K562 (cell line): ENCODE data around the gene CACNA1A. TPM values are rescaled to one million over a fixed set of nuclear protein-coding genes. Genes with fewer than 3 reads are reported as not detected.
A peak's percentile ranks its signal among the peaks of the same experiment; 100 is the strongest.

Experiments
- BACH1 ChIP-seq: fragments of 200-800 bp; sonication (Bioruptor generic); IDR thresholded peaks from 2 replicates; pipeline ENCODE4 v1.6.1; 2016; ENCODE audit warnings: missing genetic modification characterization, missing compliant biosample characterization
- CREM ChIP-seq: IDR thresholded peaks from 2 replicates; pipeline ENCODE4 v1.6.1; 2014; ENCODE audit warnings: antibody characterized with exemption, low read depth
- CXXC5 ChIP-seq: fragments of 250-450 bp; sonication (Bioruptor Pico); IDR thresholded peaks from 2 replicates; pipeline ENCODE4 v1.8.0; 2022; ENCODE audit warnings: inconsistent platforms, mild to moderate bottlenecking, moderate library complexity
- SRSF3 ChIP-seq: fragments of 200-400 bp; formaldehyde crosslinking; IDR thresholded peaks from 2 replicates; pipeline ENCODE4 v1.6.1; 2016; ENCODE audit warnings: mild to moderate bottlenecking, low read length, moderate library complexity; ENCODE audit not compliant: insufficient read depth
- ZNF785 ChIP-seq: fragments of 250-450 bp; sonication (Bioruptor Pico); IDR thresholded peaks from 2 replicates; pipeline ENCODE4 v1.4.0; 2020; ENCODE audit warnings: mild to moderate bottlenecking
- polyA plus RNA-seq, 8 experiments: library from polyadenylated mRNA; depleted of rRNA in 4 of 8; stranded (reverse) in 5 of 8; unstranded in 3 of 8; fragments of >200 nt; fragmentation: Nextera tagmentation in 2 of 8; fragmentation: Illumina TruSeq in 1 of 8; extraction: Ambion mirVana in 2 of 8; extraction: Trizol in 1 of 8; gene quantifications; 2 replicates each; pipeline versions ENCODE4 v1.2.1 to v1.2.3, GENCODE V29; 2011 to 2014; ENCODE audit warnings: inconsistent platforms in 1 of 8, missing spikeins in 1 of 8
- total RNA-seq, 7 experiments: library from RNA; depleted of rRNA in 6 of 7; stranded (reverse); fragments of >200 nt in 6 of 7; fragmentation: Illumina TruSeq in 2 of 7; extraction: Trizol in 2 of 7; gene quantifications; 2 replicates each; pipeline versions ENCODE4 v1.2.1 to v1.2.3, GENCODE V29; 2011 to 2021; ENCODE audit warnings: low replicate concordance in 1 of 7
- TF ChIP-seq, protein P1 (sequence below): fragments of 250-450 bp; sonication (Bioruptor Pico); IDR thresholded peaks from 2 replicates; pipeline ENCODE4 v1.4.0; 2020

The CACNA1A gene
- total and polyA plus RNA-seq, 9 of the 15 experiments (the other 6 are each of a cell fraction or from before 2014, with no cell fraction given): 0.03 to 0.20 (median 0.09) TPM; not detected in 1

DNA sequence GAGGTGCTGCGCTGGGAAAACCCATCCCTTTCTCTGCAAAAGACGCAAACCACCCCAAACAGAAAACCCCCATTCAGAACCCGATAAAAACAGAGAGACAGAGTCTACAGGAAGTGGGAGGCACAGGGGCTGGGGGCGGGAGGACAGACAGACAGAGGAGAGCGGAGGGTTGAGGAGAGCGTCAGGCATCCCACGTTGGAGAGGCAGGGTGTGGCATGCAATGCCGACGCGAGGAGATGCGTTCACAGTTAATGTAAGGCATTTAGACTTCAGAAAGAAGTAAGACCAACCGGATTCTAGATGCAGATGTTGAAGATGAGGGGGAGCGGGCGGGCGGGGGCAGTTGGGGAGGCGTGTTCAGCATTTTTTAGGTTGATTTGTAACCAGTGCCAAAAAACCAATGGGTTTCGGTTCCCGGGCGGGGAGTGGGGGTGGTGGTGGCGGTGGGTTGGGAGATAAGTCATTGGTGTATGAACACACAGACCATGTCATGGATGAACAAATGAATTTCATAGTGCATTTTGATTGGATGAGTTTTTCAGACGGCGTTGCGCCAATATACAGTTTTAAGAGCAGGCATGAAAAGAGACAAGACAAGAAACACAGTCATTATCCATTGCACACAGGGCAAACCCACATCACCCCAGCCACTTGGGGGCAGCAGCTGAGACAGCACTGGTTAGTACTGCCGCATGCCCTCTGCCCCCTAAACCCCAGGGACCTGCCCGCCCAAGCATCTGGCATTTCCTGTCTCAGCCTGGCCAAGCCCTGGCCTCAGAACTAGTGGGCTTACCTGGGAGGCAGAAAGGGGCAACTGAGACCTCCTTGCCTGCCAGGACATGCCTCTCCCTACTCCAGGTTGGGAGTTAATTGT, 264.8 kb downstream of the CACNA1A start (continued):
- TF ChIP-seq, protein P1, sequence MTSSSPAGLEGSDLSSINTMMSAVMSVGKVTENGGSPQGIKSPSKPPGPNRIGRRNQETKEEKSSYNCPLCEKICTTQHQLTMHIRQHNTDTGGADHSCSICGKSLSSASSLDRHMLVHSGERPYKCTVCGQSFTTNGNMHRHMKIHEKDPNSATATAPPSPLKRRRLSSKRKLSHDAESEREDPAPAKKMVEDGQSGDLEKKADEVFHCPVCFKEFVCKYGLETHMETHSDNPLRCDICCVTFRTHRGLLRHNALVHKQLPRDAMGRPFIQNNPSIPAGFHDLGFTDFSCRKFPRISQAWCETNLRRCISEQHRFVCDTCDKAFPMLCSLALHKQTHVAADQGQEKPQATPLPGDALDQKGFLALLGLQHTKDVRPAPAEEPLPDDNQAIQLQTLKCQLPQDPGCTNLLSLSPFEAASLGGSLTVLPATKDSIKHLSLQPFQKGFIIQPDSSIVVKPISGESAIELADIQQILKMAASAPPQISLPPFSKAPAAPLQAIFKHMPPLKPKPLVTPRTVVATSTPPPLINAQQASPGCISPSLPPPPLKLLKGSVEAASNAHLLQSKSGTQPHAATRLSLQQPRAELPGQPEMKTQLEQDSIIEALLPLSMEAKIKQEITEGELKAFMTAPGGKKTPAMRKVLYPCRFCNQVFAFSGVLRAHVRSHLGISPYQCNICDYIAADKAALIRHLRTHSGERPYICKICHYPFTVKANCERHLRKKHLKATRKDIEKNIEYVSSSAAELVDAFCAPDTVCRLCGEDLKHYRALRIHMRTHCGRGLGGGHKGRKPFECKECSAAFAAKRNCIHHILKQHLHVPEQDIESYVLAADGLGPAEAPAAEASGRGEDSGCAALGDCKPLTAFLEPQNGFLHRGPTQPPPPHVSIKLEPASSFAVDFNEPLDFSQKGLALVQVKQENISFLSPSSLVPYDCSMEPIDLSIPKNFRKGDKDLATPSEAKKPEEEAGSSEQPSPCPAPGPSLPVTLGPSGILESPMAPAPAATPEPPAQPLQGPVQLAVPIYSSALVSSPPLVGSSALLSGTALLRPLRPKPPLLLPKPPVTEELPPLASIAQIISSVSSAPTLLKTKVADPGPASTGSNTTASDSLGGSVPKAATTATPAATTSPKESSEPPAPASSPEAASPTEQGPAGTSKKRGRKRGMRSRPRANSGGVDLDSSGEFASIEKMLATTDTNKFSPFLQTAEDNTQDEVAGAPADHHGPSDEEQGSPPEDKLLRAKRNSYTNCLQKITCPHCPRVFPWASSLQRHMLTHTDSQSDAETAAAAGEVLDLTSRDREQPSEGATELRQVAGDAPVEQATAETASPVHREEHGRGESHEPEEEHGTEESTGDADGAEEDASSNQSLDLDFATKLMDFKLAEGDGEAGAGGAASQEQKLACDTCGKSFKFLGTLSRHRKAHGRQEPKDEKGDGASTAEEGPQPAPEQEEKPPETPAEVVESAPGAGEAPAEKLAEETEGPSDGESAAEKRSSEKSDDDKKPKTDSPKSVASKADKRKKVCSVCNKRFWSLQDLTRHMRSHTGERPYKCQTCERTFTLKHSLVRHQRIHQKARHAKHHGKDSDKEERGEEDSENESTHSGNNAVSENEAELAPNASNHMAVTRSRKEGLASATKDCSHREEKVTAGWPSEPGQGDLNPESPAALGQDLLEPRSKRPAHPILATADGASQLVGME: no peak
- TF ChIP-seq CXXC5 (CRISPR knock-in tag): no peak
- TF ChIP-seq ZNF785 (CRISPR knock-in tag): no peak
- TF ChIP-seq CREM: 0 out of 2 replicates have a peak, but pooled peaks have one; percentile 12
- TF ChIP-seq SRSF3: no peak
- no peak for TF ChIP-seq BACH1
